Subcutaneous adipose tissue (tissue), 4 donors: ENCODE data around the gene WWOX. TPM values are rescaled to one million over a fixed set of nuclear protein-coding genes. Genes with fewer than 3 reads are reported as not detected.

Source experiments
- CTCF ChIP-seq: fragments of 450-650 bp; IDR thresholded peaks from one replicate; pipeline ENCODE4 v1.5.1; 2016; ENCODE audit warnings: low read depth, mild to moderate bottlenecking, control low read depth, antibody characterized with exemption, moderate library complexity
- total RNA-seq, 4 donors: library from RNA; depleted of rRNA; stranded (reverse); fragments of >200 nt; gene quantifications; one replicate each; pipeline ENCODE4 v1.1.0, GENCODE V29; 2016

WWOX gene
- total RNA-seq, 4 donors from 2014 or later: 31.4 to 67.8 (median 46.0) TPM

DNA sequence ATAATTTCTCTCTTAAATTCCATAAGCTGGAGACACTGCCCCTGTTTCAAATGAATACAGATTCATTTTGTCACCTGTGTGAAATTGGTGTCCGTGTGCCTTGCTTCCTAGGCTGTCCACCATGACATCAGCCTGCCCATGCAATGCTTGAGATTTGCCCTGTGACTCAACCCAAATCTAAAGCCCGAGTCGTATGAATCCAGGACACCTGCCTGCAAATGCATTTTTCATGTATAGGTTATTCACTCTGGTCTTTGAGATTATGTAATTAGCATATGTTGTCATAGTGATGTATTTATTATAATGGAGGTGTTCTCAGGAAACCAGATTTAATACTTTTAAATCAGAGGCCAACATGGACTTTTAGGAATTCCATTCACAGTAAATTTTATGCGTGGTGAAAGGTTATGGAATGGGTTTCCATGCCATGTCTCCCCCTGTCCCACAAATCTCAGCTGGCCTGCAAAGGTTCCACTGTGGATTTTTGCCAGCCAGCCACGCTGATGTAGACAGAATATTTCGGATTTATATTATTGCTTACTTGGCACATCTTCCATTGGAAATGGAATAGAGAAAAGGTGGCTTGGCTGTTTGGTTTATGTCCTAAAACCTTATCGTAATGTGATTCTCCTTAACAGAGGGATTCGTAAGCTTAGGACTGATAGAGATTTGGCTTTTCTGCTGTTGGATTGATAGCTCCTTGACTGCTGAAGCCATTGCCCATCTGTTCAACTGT, 551.1 kb downstream of the WWOX start:
- TF ChIP-seq CTCF: no peak

DNA sequence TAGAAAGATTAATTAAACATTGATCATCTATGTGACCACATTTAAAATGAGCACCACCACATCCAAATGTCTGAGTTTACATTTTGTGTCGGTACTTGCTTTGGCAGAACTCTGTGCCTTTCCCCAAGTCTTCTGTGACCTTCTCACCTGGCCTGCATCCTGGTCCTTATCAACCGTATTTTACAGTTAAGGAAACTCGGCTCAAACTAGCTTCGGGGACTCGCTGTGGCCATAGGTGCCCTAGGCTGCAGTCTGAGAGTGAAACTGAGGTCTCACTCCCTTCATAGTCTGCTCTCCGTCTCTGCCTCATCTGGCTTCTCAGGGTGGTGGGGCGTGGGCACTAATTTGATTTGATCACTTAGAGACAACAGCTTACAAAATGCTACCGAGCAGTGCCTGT, 555.5 kb downstream of the WWOX start:
- no peak for TF ChIP-seq CTCF

- no peak for TF ChIP-seq CTCF
Measured at GRCh38 chr16:78655331-78656113, 556.1 kb downstream of the WWOX start.

GRCh38 chr16:78656887-78657286, 557.4 kb downstream of the WWOX start:
- TF ChIP-seq CTCF: no peak

GRCh38 chr16:78659216-78659615, 559.8 kb downstream of the WWOX start:
- no peak for TF ChIP-seq CTCF

GRCh38 chr16:78659668-78660217, 560.3 kb downstream of the WWOX start:
- TF ChIP-seq CTCF: no peak

- TF ChIP-seq CTCF: no peak
Measured at GRCh38 chr16:78660795-78661194, 561.3 kb downstream of the WWOX start.
